Gastroesophageal sphincter (tissue), 3 donors: ENCODE data around the gene FBXL13.
"Not testable (repeated sequence)": the region's sequence is repeated elsewhere in the genome, so short reads cannot be mapped to it uniquely, and the experiment has no call there.

Experiments used
- EP300 ChIP-seq: sonication (generic); formaldehyde crosslinking; IDR thresholded peaks from one replicate; pipeline ENCODE4 v1.6.1; 2017; ENCODE audit warnings: antibody characterized with exemption, mild to moderate bottlenecking
- POLR2A ChIP-seq, 2 donors: fragments of 450-650 bp; IDR thresholded peaks; one replicate each; pipeline ENCODE4 v1.6.1; 2017; ENCODE audit warnings: antibody characterized with exemption in 2 of 2, mild to moderate bottlenecking in 2 of 2, moderate library complexity in 1 of 2
- POLR2AphosphoS5 ChIP-seq: sonication (generic); formaldehyde crosslinking; IDR thresholded peaks from one replicate; pipeline ENCODE4 v1.6.1; 2017; ENCODE audit warnings: antibody characterized with exemption
- TF ChIP-seq, protein P1 (sequence below), 4 experiments: fragments of 200-600 bp in 2 of 4; fragments of 450-650 bp in 2 of 4; sonication (generic) in 1 of 4; IDR thresholded peaks; one replicate each; pipeline ENCODE4 v1.5.1; 2017 to 2019; ENCODE audit warnings: antibody characterized with exemption in 4 of 4, mild to moderate bottlenecking in 2 of 4, moderate library complexity in 2 of 4

DNA sequence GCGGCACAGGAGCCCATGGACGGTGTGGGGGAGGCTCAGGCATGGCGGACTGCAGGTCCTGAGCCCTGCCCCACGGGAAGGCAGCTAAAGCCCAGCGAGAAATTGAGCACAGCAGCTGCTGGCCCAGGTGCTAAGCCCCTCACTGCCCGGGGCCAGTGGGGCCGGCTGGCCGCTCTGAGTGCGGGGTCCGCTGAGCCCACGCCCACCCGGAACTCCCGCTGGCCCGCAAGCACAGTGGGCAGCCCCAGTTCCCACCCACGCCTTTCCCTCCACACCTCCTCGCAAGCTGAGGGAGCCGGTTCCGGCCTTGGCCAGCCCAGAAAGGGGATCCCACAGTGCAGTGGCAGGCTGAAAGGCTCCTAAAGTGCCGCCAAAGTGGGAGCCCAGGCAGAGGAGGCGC, 40.3 kb downstream of the FBXL13 start:
- TF ChIP-seq, protein P1, sequence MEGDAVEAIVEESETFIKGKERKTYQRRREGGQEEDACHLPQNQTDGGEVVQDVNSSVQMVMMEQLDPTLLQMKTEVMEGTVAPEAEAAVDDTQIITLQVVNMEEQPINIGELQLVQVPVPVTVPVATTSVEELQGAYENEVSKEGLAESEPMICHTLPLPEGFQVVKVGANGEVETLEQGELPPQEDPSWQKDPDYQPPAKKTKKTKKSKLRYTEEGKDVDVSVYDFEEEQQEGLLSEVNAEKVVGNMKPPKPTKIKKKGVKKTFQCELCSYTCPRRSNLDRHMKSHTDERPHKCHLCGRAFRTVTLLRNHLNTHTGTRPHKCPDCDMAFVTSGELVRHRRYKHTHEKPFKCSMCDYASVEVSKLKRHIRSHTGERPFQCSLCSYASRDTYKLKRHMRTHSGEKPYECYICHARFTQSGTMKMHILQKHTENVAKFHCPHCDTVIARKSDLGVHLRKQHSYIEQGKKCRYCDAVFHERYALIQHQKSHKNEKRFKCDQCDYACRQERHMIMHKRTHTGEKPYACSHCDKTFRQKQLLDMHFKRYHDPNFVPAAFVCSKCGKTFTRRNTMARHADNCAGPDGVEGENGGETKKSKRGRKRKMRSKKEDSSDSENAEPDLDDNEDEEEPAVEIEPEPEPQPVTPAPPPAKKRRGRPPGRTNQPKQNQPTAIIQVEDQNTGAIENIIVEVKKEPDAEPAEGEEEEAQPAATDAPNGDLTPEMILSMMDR (IDR thresholded peaks at IDR 0.05) = not testable (repeated sequence)
- TF ChIP-seq POLR2AphosphoS5; POLR2A (IDR thresholded peaks at IDR 0.05); EP300: not testable (repeated sequence)
